C4-2B (cell line): ENCODE data around the gene CHKB.
"Not testable (repeated sequence)": the region's sequence is repeated elsewhere in the genome, so short reads cannot be mapped to it uniquely, and the experiment has no call there.

ENCODE experiments used
- H3K27ac ChIP-seq: fragments of 450-650 bp; 2 replicates; pipeline ENCODE4 v1.5.1; 2017
- CTCF ChIP-seq: fragments of 450-650 bp; conservative IDR thresholded peaks from 2 replicates; pipeline ENCODE4 v1.5.1; 2017; ENCODE audit warnings: mild to moderate bottlenecking
- ZFX ChIP-seq: fragments of 450-650 bp; IDR thresholded peaks from 2 replicates; pipeline ENCODE4 v1.6.1; 2017

CHKB gene

GRCh38 chr22:50544746-50545253, 37.8 kb downstream of the CHKB start:
- H3K27ac ChIP-seq: no peak overlapping the region
- TF ChIP-seq ZFX (no peak), CTCF (no peak)

DNA sequence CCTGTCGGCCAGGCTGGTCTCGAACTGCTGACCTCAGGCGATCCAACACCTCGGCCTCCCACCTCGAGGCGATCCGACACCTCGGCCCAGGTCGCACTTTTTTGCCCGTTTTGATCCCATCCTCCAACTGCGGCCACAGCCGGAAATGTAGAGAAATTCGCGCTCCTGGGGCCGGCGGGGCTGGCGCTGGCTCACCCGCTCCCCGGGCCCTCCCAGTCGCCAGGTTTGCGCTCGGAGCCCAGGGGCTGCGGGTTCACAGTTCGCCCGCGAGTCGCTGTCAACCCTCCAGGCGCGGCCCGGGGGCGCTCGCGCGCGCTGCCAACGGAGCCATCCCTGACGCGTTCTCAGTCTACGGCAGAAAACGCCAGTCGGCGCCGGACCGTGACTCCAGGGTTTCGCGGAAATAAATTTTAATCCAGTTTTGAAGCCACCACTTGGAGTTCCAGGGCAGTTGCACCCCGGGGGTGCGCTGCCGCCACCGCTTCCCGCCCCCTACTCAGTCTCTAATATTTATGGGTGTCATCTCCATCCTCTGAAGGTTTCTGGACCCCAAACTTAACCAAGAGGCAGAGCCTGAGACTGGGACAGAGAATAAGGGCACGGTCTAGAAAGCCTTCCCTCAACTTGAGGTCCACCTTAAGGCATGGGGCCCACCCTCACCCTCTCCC, 38.4 kb downstream of the CHKB start:
- no peak overlapping the region for H3K27ac ChIP-seq
- TF ChIP-seq CTCF: no peak
- no peak for TF ChIP-seq ZFX

GRCh38 chr22:50542416-50542927, 40.2 kb downstream of the CHKB start:
- H3K27ac ChIP-seq: no peak overlapping the region
- TF ChIP-seq CTCF: no peak
- TF ChIP-seq ZFX: no peak

- not testable (repeated sequence) for H3K27ac ChIP-seq
Observed at GRCh38 chr22:50541667-50542026, 41.0 kb downstream of the CHKB start.

DNA sequence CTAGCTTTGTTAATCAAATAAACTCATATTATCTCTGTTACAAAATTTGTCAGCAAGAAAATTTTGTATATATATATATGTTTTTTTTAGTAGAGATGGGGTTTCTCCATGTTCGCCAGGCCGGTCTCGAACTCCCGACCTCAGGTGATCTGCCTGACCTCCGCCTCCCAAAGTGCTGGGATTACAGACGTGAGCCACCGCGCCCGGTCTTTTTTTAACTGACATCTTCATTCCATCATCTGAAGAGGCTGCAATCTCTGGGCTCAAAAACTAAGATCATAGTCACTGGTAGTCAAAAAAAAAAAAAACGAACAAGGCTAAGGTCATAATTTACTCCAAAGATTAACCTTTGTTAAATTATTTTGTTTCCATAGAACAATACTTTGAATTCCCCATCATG, 42.3 kb downstream of the CHKB start:
- TF ChIP-seq ZFX (no peak), CTCF (no peak)
- no peak overlapping the region for H3K27ac ChIP-seq

DNA sequence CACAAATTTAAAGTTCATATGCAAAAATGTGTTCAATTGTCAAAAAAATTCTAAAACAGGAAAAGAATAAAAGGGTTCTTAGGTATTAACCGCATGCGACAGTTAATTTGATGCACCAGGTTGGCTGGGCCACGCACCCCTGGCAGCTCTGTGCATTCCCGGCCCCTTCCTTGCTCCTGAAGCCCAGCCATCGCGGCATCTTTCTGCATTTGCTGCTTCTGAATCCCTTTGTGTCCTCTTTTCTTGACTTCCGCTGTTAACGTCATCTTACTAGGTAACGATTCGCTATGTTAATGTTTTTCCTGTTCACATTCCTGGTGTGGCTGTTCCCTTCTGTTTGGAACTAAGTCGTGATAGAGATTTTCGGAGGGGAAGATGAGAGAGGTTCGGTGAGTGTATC, 44.9 kb downstream of the CHKB start:
- no peak overlapping the region for H3K27ac ChIP-seq

DNA sequence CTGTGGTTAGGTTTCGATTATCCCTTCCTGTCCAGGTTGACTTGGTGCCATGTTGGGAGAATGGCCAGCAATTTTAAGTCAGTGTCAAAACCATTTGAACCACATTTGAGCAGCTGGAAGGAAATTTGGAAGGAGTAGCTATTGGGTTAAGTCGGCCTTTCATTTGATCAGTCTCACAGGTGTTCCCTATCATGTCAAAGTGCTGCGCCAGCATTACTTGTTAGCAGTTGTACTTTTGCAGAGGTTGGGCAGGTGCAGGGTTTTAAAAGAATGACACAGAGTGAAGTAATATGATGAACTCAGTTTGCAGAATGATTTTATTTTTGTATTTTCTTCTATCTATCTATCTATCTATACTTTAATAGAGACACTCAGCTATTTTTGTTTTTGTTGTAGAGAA, 46.4 kb downstream of the CHKB start:
- TF ChIP-seq CTCF (no peak), ZFX (no peak)
- H3K27ac ChIP-seq: no peak overlapping the region

More for the DNA sequence above, 44.9 kb downstream of the CHKB start:
- TF ChIP-seq ZFX (no peak), CTCF (no peak)

DNA sequence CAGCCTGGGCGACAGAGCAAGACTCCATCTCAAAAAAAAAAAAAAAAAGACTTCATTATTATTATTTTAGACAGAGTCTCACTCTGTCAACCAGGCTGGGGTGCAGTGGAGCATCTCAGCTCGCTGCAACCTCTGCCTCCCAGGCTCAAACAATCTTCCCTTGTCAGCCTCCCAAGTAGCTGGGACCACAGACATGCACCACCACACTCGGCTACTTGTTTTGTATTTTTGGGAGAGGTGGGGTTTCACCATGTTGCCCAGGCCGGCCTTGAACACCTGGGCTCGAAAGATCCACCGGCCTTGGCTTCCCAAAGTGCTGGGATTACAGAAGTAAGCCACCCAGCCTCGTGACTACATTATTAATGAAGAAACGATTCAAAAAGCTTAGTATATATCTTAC, 47.5 kb downstream of the CHKB start:
- no peak for TF ChIP-seq CTCF
- no peak overlapping the region for H3K27ac ChIP-seq

DNA sequence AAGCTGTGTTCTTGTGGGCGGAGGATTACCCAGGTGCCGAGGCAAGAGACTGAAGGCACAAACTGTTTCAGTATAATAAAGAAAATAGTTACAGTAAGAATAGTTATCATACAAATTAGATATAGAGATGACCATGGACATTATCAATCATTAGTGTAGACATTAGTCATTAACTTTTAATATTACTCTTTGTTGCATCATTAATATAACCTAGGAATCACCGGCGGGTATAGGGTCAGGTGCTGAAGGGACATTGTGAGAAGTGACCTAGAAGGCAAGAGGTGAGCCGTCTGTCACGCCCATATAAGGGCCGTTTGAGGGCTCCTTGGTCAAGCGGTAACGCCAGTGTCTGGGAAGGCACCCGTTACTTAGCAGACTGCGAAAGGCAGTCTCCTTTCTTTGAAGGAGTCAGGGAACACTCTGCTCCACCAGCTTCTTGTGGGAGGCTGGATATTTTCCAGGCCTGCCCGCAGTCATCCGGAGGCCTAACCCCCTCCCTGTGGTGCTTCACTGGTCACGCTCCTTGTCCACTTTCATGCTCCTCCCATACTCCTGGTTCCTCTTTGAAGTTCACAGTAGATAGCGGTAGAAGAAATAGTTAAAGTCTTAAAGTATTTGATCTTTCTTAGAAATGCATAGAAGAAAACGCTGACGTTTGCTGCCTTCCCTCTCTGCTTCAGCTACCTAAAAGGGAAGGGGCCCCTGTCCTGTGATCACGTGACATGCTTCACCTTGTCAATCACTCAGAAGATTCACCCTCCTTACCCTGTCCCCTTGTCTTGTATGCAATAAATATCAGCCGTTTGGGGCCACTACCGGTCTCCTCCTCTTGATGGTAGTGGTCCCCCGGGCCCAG, 48.6 kb downstream of the CHKB start:
- H3K27ac ChIP-seq: not testable (repeated sequence)
